Neutrophil (primary cell): ENCODE data around the gene QRICH1.
A peak's percentile ranks its signal among the peaks of the same experiment; 100 is the strongest.

Experiments
- H3K27ac ChIP-seq: fragments of 200-600 bp; sonication (generic); 2 replicates; pipeline ENCODE4 v1.5.1; 2016; ENCODE audit warnings: mild to moderate bottlenecking, moderate library complexity
- H3K27me3 ChIP-seq: fragments of 200-600 bp; sonication (generic); 2 replicates; pipeline ENCODE4 v1.6.0; 2016; ENCODE audit warnings: mild to moderate bottlenecking
- H3K36me3 ChIP-seq: fragments of 200-600 bp; sonication (generic); 2 replicates; pipeline ENCODE4 v1.5.1; 2017
- H3K4me1 ChIP-seq, 2 experiments: fragments of 200-600 bp in 1 of 2; sonication (generic) in 1 of 2; 1 replicate in 1 of 2; 2 replicates in 1 of 2; pipeline versions ENCODE4 v1.5.1 to v1.6.1; 2013 to 2016; ENCODE audit warnings: low read depth in 1 of 2, low read length in 1 of 2, mild to moderate bottlenecking in 1 of 2, moderate library complexity in 1 of 2; ENCODE audit not compliant: control insufficient read depth in 1 of 2, insufficient read depth in 1 of 2
- H3K4me3 ChIP-seq, 2 experiments: fragments of 200-600 bp in 1 of 2; sonication (generic) in 1 of 2; 1 replicate in 1 of 2; 2 replicates in 1 of 2; pipeline ENCODE4 v1.5.1; 2013 to 2016; ENCODE audit warnings: low read depth in 1 of 2, low read length in 1 of 2, mild to moderate bottlenecking in 1 of 2, moderate library complexity in 1 of 2
- H3K9me3 ChIP-seq: fragments of 200-600 bp; sonication (generic); 2 replicates; pipeline ENCODE4 v1.5.1; 2016
- CTCF ChIP-seq: fragments of 200-600 bp; sonication (generic); IDR thresholded peaks from 2 replicates; pipeline ENCODE4 v1.5.1; 2016; ENCODE audit warnings: antibody characterized with exemption

The QRICH1 gene

GRCh38 chr3:49092938-49093852, 676 bp downstream of the QRICH1 start:
- no peak for TF ChIP-seq CTCF
- H3K4me3 ChIP-seq: peak overlapping the region; percentile 92 to 97
- peaks cover 7% of the 10 kb centered on the region for H3K36me3 ChIP-seq
- H3K27me3 ChIP-seq: no peaks in the 10 kb centered on the region
- H3K4me1 ChIP-seq: peaks cover 25 to 30% of the 10 kb centered on the region in 2 experiments
- H3K9me3 ChIP-seq: no peaks in the 10 kb centered on the region
- H3K27ac ChIP-seq: peak overlapping the region; percentile 93

- H3K4me3 ChIP-seq: no peak overlapping the region
- H3K36me3 ChIP-seq: peaks cover 20% of the 10 kb centered on the region
- TF ChIP-seq CTCF: no peak
- no peak overlapping the region for H3K27ac ChIP-seq
- no peaks in the 10 kb centered on the region for H3K4me1 ChIP-seq
- H3K9me3 ChIP-seq: no peaks in the 10 kb centered on the region
- H3K27me3 ChIP-seq: no peaks in the 10 kb centered on the region
Observed at GRCh38 chr3:49081429-49081828, 12.4 kb downstream of the QRICH1 start.

GRCh38 chr3:49079270-49079669, 14.6 kb downstream of the QRICH1 start:
- Histone ChIP-seq H3K27me3 (no peaks in the 10 kb centered on the region), H3K27ac (no peak overlapping the region), H3K4me3 (no peak overlapping the region), H3K9me3 (no peaks in the 10 kb centered on the region), H3K4me1 (no peaks in the 10 kb centered on the region), H3K36me3 (peaks cover 39% of the 10 kb centered on the region)
- no peak for TF ChIP-seq CTCF

GRCh38 chr3:49076646-49077045, 17.2 kb downstream of the QRICH1 start:
- no peak for TF ChIP-seq CTCF
- no peak overlapping the region for H3K27ac ChIP-seq

GRCh38 chr3:49076116-49076515, 17.8 kb downstream of the QRICH1 start:
- H3K9me3 ChIP-seq: no peaks in the 10 kb centered on the region
- TF ChIP-seq CTCF: no peak
- H3K36me3 ChIP-seq: peaks cover 68% of the 10 kb centered on the region
- no peak overlapping the region for H3K4me3 ChIP-seq
- no peak overlapping the region for H3K27ac ChIP-seq
- no peaks in the 10 kb centered on the region for H3K27me3 ChIP-seq
- H3K4me1 ChIP-seq: no peaks in the 10 kb centered on the region

More at GRCh38 chr3:49076646-49077045, 17.2 kb downstream of the QRICH1 start:
- Histone ChIP-seq H3K27me3 (no peaks in the 10 kb centered on the region), H3K4me1 (no peaks in the 10 kb centered on the region), H3K36me3 (peaks cover 63% of the 10 kb centered on the region), H3K4me3 (no peak overlapping the region), H3K9me3 (no peaks in the 10 kb centered on the region)
